Activated B cell treated with CpG ODN at 0.5 μM for 24 hours (primary cell): ENCODE results near the gene FBLN5. TPM values are rescaled to one million over a fixed set of nuclear protein-coding genes. Genes with fewer than 3 reads are reported as not detected.

Source experiments
- ATAC-seq: fragments of 200-7000 bp; cut with Tn5 transposase; one replicate; pipeline ENCODE4 v1.10.0; 2021; ENCODE audit warnings: low read depth, mild to moderate bottlenecking, moderate library complexity
- CTCF ChIA-PET: fragments of 350-600 bp; sonication (Branson Sonifier 250); formaldehyde crosslinking; loops from one replicate; lab custom pipeline; 2021; ENCODE audit warnings: antibody characterized with exemption; lab: Charles Lee
- POLR2A ChIA-PET: fragments of 350-600 bp; sonication (Branson Sonifier 250); formaldehyde crosslinking; loops from one replicate; lab custom pipeline; 2021; ENCODE audit warnings: antibody characterized with exemption; lab: Charles Lee
- DNase-seq: peaks from one replicate; pipeline ENCODE4 v3.0.0; 2022
- H3K27ac Mint-ChIP-seq: one replicate; pipeline ENCODE4 v1.8.0; 2020; ENCODE audit warnings: mixed read lengths
- H3K27me3 Mint-ChIP-seq: one replicate; pipeline ENCODE4 v1.8.0; 2021; ENCODE audit warnings: mixed read lengths
- H3K36me3 Mint-ChIP-seq: one replicate; pipeline ENCODE4 v1.8.0; 2021; ENCODE audit warnings: low read depth, mixed read lengths
- H3K4me1 Mint-ChIP-seq: one replicate; pipeline ENCODE4 v1.8.0; 2021; ENCODE audit warnings: mixed read lengths
- H3K4me3 Mint-ChIP-seq: one replicate; pipeline ENCODE4 v1.8.0; 2020; ENCODE audit warnings: mild to moderate bottlenecking, mixed read lengths
- H3K9me3 Mint-ChIP-seq: one replicate; pipeline ENCODE4 v1.8.0; 2020; ENCODE audit warnings: mixed read lengths
- CTCF ChIP-seq: fragments of 200-600 bp; IDR thresholded peaks from one replicate; pipeline ENCODE4 v1.8.0; 2022; ENCODE audit warnings: antibody characterized with exemption, mild to moderate bottlenecking
- intact Hi-C: fragments of 100-400 bp; cut with micrococcal nuclease; formaldehyde crosslinking; loops from one replicate; pipeline ENCODE4 v1.15.1; 2024
- total RNA-seq: library from RNA; stranded (reverse); gene quantifications from 2 replicates; pipeline ENCODE4 v1.2.3, GENCODE V29; 2022

The FBLN5 gene
- total RNA-seq, 1 donor from 2014 or later = not detected

- ChIA-PET POLR2A (interaction anchor here (0.5 kb wide), 1 partner anchor 10 kb away, joined by 3 read pairs; no protein-coding TSS in a partner anchor), CTCF (no interaction called here)
- Mint-ChIP-seq H3K9me3 (no peaks in the 10 kb centered on the region), H3K27ac (no peak overlapping the region), H3K36me3 (peaks cover 61% of the 10 kb centered on the region), H3K27me3 (no peaks in the 10 kb centered on the region), H3K4me3 (no peak overlapping the region), H3K4me1 (peaks cover 9% of the 10 kb centered on the region)
- ATAC-seq (no peak), DNase-seq (no peak)
- no peak for TF ChIP-seq CTCF
- intact Hi-C loops = no loop called here
These were observed 23.8 kb upstream of the FBLN5 start for GRCh38 chr14:91971188-91971778.

GRCh38 chr14:91968280-91968679 is 20.8 kb upstream of the FBLN5 start:
- H3K27me3 Mint-ChIP-seq = no peaks in the 10 kb centered on the region
- peak overlapping the region; percentile 10 for H3K27ac Mint-ChIP-seq
- peaks cover 9% of the 10 kb centered on the region for H3K4me1 Mint-ChIP-seq
- peak; percentile 67 for ATAC-seq
- intact Hi-C loops = no loop called here
- no peak overlapping the region for H3K4me3 Mint-ChIP-seq
- ChIA-PET CTCF (no interaction called here), POLR2A (no interaction called here)
- no peak for DNase-seq
- H3K36me3 Mint-ChIP-seq = peaks cover 39% of the 10 kb centered on the region
- H3K9me3 Mint-ChIP-seq = no peaks in the 10 kb centered on the region
- TF ChIP-seq CTCF = no peak

- H3K27me3 Mint-ChIP-seq = no peaks in the 10 kb centered on the region
- no peak overlapping the region for H3K4me3 Mint-ChIP-seq
- POLR2A ChIA-PET = no interaction called here
- DNase-seq = no peak
- H3K36me3 Mint-ChIP-seq = peaks cover 18% of the 10 kb centered on the region
- TF ChIP-seq CTCF = no peak
- no peak overlapping the region for H3K27ac Mint-ChIP-seq
- H3K9me3 Mint-ChIP-seq = no peaks in the 10 kb centered on the region
- intact Hi-C loops = no loop called here
- CTCF ChIA-PET = no interaction called here
- ATAC-seq = no peak
- peaks cover 9% of the 10 kb centered on the region for H3K4me1 Mint-ChIP-seq
These were observed 17.2 kb upstream of the FBLN5 start for GRCh38 chr14:91964724-91965123.

GRCh38 chr14:91964011-91964410 is 16.5 kb upstream of the FBLN5 start:
- ATAC-seq (no peak), DNase-seq (no peak)
- Mint-ChIP-seq H3K9me3 (no peaks in the 10 kb centered on the region), H3K27ac (no peak overlapping the region), H3K27me3 (no peaks in the 10 kb centered on the region), H3K4me3 (no peak overlapping the region), H3K4me1 (peaks cover 9% of the 10 kb centered on the region), H3K36me3 (peaks cover 11% of the 10 kb centered on the region)
- CTCF ChIA-PET = no interaction called here
- intact Hi-C loops = no loop called here
- TF ChIP-seq CTCF = no peak
- POLR2A ChIA-PET = no interaction called here

- POLR2A ChIA-PET = no interaction called here
- CTCF ChIA-PET = no interaction called here
- H3K4me3 Mint-ChIP-seq = no peak overlapping the region
These were observed 16.0 kb upstream of the FBLN5 start for GRCh38 chr14:91963465-91963864.

More at GRCh38 chr14:91963465-91963864, 16.0 kb upstream of the FBLN5 start:
- Mint-ChIP-seq H3K4me1 (peaks cover 3% of the 10 kb centered on the region), H3K27me3 (no peaks in the 10 kb centered on the region), H3K27ac (no peak overlapping the region), H3K9me3 (no peaks in the 10 kb centered on the region), H3K36me3 (peaks cover 5% of the 10 kb centered on the region)
- ATAC-seq = no peak
- intact Hi-C loops = no loop called here
- TF ChIP-seq CTCF = no peak
- DNase-seq = no peak
